ENCODE results near the gene C7.
A peak's percentile ranks its signal among the peaks of the same experiment; 100 is the strongest.
"Not testable (repeated sequence)": the region's sequence is repeated elsewhere in the genome, so short reads cannot be mapped to it uniquely, and the experiment has no call there.

The C7 gene

GRCh38 chr5:40909264-40909663, at the start of gene C7:
TSS of gene C7 (plus strand) at chr5:40909497. CDS start at chr5:40909611, 114 bp downstream.
- DNase-seq (ENCODE audit: low spot score): no peak

GRCh38 chr5:40860711-40861110, 48.6 kb upstream of the C7 start:
- no peak for DNase-seq (ENCODE audit: low spot score)

GRCh38 chr5:40865004-40865403, 44.3 kb upstream of the C7 start:
- DNase-seq (ENCODE audit: low spot score): not testable (repeated sequence)

GRCh38 chr5:40866844-40867243, 42.5 kb upstream of the C7 start:
- DNase-seq (ENCODE audit: low spot score): no peak

GRCh38 chr5:40869384-40869783, 39.9 kb upstream of the C7 start:
- DNase-seq (ENCODE audit: low spot score): no peak

- DNase-seq (ENCODE audit: low spot score): no peak
Observed at GRCh38 chr5:40871177-40871576, 38.1 kb upstream of the C7 start.

GRCh38 chr5:40872253-40872652, 37.0 kb upstream of the C7 start:
- not testable (repeated sequence) for DNase-seq (ENCODE audit: low spot score)

- DNase-seq (ENCODE audit: low spot score): no peak
Observed at GRCh38 chr5:40873286-40873880, 35.9 kb upstream of the C7 start.

- no peak for DNase-seq (ENCODE audit: low spot score)
Observed at GRCh38 chr5:40875958-40876357, 33.3 kb upstream of the C7 start.

- DNase-seq (ENCODE audit: low spot score): no peak
Observed at GRCh38 chr5:40877371-40877988, 31.8 kb upstream of the C7 start.

GRCh38 chr5:40879163-40879942, 29.9 kb upstream of the C7 start:
- DNase-seq (ENCODE audit: low spot score): peak; percentile 41

- no peak for DNase-seq (ENCODE audit: low spot score)
Observed at GRCh38 chr5:40882291-40882690, 27.0 kb upstream of the C7 start.

- not testable (repeated sequence) for DNase-seq (ENCODE audit: low spot score)
Observed at GRCh38 chr5:40883051-40883450, 26.2 kb upstream of the C7 start.

- not testable (repeated sequence) for DNase-seq (ENCODE audit: low spot score)
Observed at GRCh38 chr5:40895440-40896425, 13.6 kb upstream of the C7 start.

GRCh38 chr5:40904205-40904993, 4.9 kb upstream of the C7 start:
- peak; percentile 70 for DNase-seq (ENCODE audit: low spot score)

GRCh38 chr5:40904994-40905306, 4.3 kb upstream of the C7 start:
- no peak for DNase-seq (ENCODE audit: low spot score)

- no peak for DNase-seq (ENCODE audit: low spot score)
Observed at GRCh38 chr5:40906351-40906751, 2.9 kb upstream of the C7 start.

GRCh38 chr5:40909723-40910122, 426 bp downstream of the C7 start:
- DNase-seq (ENCODE audit: low spot score): no peak

GRCh38 chr5:40911266-40911665, 2.0 kb downstream of the C7 start:
- no peak for DNase-seq (ENCODE audit: low spot score)

GRCh38 chr5:40914835-40915234, 5.5 kb downstream of the C7 start:
- DNase-seq (ENCODE audit: low spot score): no peak

GRCh38 chr5:40915341-40915926, 6.1 kb downstream of the C7 start:
- DNase-seq (ENCODE audit: low spot score): no peak

All from D341Med (cell line).